Measurements from ENCODE around the gene CXorf51A. TPM values are rescaled to one million over a fixed set of nuclear protein-coding genes. Genes with fewer than 3 reads are reported as not detected.
"Not testable (repeated sequence)": the region's sequence is repeated elsewhere in the genome, so short reads cannot be mapped to it uniquely, and the experiment has no call there.

CXorf51A gene
- total RNA-seq, result not detected in 2 replicates

DNA sequence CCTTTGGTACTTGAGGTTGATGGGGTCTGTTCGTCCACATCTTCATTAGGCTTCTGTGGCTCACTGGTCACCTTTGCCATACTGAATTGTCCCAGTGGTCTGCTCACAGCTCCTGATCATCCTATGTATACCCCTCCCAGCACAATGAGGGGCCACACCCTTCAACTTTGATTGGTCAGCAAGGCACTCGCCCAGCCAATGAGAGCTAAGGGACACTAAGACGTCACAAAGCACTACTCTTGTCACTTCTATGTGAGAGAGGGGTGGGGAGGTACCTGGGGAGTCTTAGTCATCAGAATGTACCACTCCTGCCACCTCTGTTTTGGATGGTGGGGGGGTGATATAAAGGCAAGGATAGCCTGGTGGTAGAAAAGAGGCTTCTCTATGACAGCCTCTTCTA is at the start of gene CXorf51A:
Gene CXorf51A, minus strand, starts transcription at position 101 of the 400 bp plus-strand sequence. Its CDS starts 21 bp downstream, at position 80.
- DNase-seq (ENCODE audit: low read depth), result not testable (repeated sequence)

DNA sequence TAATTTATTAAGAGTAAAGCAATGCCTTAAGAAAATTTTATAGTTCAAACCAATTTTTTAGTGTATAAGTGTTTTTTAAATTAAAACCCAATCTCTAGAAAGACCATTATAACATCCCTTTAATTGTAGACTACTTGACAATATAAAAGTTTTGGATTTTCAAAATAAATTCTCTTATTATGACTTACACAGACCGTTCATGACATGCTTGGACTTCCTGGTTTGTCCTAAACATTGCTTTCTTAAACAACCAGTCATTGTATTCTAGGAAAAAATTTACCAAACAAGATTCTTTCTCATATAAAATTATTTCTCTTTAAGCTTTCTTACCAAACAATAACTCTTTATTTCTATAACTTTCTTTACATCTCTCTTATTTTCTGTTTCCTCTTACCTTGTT is 49.0 kb upstream of the CXorf51A start:
- DNase-seq (ENCODE audit: low read depth), result no peak

DNA sequence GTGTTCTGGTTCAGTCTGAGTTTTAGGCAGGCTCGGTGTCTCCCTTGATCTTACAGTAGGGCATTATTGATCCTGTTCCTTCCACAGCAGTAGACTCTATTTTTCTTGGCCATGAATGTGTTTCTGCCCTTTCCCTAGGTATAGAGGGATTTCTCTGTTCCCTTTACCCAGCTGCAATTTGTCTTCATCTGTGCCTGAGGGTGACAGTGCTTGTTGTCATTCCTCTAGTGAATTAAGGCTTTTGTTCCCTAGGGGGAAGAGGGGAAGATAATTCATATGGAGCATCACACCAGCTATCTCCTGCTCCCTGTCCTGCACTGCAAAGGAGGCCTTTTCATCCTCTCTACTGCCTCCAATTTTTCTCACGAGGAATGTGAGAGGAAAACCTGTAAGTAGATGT is 39.7 kb upstream of the CXorf51A start:
- no peak for DNase-seq (ENCODE audit: low read depth)

DNA sequence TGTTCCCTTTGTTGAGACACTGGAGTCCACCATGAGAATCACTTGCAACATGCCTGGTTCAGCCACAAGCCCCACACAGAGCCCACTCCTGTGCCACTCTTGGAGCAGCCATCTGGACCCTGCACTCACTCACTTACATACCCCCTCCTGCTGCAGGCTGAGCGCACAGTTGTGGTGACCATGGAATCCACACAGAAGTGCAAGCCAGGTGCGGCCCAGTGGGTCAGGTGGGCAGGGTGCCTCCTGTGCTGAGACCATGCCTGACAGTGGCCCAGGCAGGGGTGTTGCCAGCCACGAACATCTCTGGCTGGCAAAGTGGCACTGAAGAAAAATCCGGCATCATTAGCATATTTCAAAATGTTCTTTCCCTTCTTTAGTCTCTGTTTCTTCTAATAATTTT is 17.4 kb upstream of the CXorf51A start:
- no peak for DNase-seq (ENCODE audit: low read depth)

DNA sequence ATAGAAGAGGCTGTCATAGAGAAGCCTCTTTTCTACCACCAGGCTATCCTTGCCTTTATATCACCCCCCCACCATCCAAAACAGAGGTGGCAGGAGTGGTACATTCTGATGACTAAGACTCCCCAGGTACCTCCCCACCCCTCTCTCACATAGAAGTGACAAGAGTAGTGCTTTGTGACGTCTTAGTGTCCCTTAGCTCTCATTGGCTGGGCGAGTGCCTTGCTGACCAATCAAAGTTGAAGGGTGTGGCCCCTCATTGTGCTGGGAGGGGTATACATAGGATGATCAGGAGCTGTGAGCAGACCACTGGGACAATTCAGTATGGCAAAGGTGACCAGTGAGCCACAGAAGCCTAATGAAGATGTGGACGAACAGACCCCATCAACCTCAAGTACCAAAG is 5.1 kb downstream of the CXorf51A start, which contains the start of gene CXorf51B:
Gene CXorf51B, plus strand, starts transcription at position 301 of the 400 bp plus-strand sequence. Its CDS starts 21 bp downstream, at position 322.
- DNase-seq (ENCODE audit: low read depth), result not testable (repeated sequence)

Other genes starting within 250 kb of the CXorf51A start
- not detected in 2 replicates for gene CXorf51B, start 5.0 kb downstream of the CXorf51A start, total RNA-seq

All from renal cortical epithelial cell (primary cell).